GM21367 (cell line): Measurements from ENCODE around the gene CCND1.
A peak's percentile ranks its signal among the peaks of the same experiment; 100 is the strongest.

ENCODE experiments used
- ATAC-seq: cut with Tn5 transposase; IDR thresholded peaks from one replicate; pipeline ENCODE4 v1.9.1; 2021; ENCODE audit not compliant: unreplicated experiment

The CCND1 gene

DNA sequence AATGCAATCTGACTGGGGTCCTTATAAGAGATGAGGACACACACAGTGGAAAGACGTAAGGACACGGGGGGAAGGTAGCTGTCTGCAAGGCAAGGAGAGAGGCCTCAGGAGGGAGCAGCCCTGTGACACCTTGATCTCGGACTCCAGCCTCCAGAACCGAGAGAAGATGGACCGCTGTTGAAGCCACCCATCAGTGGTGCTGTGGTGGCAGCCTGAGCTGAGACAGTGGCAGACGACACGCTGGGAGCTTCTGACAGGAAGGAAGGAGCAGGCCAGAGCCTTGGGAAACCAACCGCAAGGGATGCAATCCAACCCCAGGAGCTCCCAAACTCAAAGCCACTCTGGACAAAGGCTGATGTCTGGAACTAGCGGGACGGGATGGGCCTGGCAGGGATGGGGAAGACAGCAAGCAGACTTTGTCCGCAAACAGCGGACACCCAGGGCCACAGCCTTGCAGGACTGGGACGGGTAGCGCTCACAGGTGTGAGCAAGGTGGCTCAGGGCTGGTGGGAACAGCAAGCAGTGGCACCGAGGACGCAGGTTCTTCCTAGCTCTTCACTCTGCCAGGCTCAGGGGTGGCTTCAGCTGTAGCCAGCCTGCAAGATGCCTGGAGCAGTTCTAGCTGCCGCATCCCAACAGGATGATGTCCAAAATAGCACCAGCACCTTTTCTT lies 23.3 kb downstream of the CCND1 start:
- ATAC-seq, result no peak

DNA sequence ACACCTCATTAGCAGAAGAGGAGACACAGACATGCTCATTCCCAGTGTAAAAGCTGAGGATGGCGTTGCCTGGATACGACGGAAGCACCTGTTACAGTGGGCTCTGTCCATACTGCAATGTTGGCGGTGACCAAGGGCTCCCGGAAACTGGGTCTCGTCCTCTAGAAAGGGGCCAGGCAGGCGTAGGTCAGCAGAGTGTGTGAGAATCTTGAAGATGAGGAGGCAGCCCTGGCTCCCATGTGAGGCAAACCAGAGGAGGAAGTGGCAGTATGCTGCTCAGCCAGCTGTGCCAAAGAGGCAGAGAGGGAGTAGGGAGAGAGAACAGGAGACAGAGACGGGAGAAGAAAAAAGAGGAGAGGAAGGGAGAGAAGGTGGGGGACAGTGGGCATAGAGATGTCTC lies 23.9 kb downstream of the CCND1 start:
- ATAC-seq, result no peak

DNA sequence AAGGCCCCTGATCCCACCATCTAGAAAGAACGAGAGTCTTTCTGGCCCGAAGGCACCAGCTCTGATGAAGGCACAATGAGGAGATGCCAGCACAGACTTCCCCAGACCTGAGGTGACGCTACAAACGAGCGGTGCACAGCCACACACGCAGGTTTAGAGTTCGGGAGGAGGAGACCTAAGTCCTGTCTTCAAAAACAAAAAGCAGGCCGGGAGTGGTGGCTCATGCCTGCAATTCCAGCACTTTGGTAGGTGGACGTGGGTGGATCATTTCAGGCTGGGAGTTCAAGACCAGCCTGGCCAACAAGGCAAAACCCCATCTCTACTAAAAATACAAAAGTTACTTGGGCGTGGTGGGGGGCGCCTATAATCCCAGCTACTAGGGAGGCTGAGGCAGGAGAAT lies 24.7 kb downstream of the CCND1 start:
- no peak for ATAC-seq

DNA sequence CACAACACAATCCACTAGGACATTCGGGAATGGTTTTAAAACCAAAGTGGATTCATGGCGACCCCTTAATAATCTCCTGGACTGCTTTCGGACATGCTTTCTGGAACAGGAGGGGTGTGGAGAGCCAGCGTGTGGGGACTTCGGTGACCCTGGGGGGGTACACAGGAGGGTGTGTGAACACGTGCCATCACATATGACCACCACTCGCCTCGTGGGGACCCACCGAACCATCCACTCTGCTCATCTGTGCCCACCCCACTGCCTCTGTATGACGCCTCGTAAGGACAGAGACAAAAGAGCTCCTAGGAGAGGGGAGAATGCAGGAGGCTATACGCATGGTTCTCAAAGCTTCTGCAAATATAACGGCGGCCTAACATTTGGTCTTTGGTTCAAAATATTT lies 25.3 kb downstream of the CCND1 start:
- no peak for ATAC-seq

DNA sequence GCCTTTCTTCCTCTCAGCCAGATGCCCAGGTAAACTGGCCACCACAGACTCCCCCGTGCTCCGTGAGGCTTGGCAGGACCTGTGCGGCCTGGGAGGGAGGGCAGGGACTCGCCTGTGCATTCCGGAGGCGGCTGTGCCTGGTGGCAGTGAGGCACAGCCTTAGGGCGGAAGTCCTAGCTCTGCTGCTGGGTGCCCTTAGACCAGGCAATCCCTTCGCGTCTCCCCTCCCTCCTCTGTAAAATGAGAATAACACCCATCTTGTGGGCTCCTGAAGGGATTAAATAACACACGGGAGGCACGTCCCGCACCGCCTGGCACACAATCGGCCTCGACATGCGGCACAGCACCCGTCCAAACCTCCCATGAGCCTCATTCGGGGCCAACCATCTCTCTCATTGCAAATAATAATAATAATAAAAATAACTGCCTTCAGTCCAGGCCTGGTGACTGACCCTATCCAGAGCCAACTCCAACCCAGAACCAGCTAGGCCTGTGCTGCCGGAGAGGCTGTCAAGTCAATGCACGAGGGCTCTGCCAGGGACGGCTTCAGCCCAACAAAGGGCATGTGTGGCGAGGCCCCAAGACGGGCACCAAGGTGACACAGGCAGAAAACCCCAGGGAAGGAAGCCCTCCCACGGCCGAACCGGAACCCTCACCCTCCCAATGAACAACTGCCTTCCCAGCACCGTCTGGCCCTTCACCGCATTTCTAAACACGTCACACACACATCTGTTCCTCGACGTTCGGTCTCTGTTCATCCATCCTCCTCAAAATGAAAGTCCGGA lies 26.0 kb downstream of the CCND1 start:
- ATAC-seq, result no peak

DNA sequence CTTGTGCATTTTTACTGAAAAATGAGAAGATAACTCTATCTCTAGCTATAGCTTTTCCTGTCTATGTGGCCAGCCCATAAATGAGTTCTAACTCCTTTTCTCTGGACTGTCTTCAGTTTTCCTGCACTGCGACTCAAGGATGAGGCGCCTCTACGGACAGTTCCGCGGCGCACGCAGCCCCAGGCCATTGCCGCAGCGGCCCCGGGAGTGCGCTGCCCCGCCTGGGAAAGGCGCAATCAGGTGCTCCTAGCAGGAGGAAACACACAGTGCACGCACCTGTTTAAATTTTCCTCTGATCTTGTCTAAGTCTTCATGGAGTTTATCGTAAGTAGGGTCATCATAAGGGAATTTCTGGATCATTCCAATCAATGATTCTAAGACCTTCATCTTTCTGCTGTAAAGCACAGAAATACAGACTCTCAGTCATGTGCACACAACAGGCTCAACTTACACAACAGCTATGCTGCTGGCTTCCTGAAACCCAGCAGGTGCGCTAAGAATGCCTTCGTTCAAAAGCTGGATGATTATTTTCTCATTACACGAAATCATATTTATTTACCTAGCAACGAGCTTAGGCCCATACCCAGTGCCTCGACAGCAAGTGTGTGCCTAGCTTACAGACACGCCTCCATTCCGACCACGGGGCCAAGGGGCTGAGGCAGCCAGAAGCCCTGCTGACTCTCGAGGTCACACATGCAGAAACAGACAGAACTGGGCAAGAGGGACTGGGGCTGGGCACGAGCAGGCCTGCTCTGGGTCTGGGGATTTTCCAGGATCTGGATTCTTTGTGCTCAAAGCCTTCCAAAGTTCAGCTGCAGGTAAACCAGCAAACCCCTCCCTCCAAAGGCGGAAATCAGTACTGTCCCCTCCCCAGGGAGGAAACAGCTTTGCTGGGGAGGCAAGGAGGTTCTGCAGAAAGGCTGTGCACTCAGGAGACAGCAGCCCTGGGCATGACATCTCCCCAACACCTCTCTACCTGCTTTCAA lies 27.0 kb downstream of the CCND1 start:
- ATAC-seq, result no peak

DNA sequence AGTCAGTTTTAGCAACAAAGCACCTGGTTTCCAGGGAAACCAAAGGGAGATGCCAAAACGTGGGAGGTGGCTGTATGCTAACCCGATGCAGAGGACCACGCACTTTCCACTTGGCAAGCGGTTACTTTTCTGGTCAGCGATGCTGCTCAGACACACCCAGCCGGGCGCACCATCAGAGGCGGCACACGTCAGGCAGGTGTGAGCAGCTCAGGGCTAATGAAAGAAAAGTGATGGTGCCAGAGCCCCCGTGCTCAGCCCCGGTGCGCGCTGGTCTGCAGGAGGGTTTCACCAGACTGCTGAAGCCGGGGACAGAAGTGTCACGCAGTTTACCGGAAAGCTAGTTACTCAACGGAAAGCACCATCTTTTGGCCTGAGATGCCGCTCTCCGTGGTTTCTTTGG lies 28.5 kb downstream of the CCND1 start:
- no peak for ATAC-seq

DNA sequence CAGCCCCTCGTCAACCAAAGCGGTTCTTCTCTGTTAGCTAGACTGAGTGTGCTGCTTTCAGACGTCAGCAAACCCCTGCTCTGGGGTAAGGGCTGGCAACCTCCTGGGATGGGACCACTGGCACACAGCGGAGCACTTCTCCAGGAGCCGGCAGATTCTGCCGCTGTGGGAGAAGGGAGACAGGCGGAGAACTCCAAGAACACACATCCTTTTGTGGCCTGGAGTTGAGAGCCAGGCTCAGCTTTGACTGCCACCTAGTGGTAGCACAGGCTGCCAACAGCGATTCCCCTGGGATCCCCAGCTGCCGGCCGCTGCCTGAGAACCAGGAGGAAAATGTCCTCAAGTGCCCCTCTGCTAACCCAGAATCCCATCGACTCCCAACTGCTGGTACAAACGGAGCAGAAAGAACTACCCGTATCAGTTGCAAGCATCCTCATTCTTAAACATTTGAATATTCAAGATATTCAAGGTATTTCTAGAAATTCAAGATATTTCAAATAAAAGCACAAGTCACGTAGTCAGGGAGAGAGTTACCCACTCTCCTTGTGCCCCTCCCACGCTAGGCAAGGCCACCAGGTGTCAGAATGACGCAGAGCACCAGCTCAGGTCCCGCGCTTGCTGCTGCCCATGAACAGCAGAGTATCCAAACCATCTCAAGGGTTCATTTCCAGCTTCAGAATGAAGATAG lies 29.3 kb downstream of the CCND1 start:
- no peak for ATAC-seq

DNA sequence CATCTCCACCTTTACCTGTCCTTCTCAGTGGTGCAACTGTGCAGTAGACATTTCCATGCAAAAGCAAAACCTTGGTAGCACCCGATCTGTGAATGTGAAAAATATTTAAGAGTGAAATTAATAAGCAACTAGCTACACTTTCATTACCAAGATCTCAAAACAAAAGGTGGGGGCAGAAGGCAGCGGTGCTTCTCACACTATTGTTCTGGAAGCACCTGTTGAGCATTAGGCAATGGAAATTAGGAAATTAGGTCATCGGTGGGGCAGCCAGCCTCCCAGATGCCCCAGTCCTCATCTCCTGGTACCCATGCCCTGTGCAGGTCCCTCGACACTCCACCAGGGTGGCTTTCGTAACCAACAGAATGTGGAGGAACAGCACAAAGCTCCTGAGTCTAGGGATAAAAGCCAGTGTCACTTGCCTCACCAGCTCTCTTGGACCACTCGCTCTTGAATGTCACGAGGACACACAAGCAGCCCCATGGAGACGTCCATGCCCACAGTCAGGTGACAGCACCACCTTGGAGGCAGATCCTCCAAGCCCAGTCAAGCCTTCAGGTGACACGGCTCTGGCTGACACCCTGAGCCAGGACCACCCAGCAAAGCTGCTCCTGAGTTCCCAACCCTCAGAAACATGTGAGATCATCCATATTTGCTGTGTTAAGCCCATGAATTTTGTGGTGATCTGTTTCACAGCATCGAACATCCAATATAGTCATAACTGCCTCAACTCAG lies 30.9 kb downstream of the CCND1 start:
- no peak for ATAC-seq

DNA sequence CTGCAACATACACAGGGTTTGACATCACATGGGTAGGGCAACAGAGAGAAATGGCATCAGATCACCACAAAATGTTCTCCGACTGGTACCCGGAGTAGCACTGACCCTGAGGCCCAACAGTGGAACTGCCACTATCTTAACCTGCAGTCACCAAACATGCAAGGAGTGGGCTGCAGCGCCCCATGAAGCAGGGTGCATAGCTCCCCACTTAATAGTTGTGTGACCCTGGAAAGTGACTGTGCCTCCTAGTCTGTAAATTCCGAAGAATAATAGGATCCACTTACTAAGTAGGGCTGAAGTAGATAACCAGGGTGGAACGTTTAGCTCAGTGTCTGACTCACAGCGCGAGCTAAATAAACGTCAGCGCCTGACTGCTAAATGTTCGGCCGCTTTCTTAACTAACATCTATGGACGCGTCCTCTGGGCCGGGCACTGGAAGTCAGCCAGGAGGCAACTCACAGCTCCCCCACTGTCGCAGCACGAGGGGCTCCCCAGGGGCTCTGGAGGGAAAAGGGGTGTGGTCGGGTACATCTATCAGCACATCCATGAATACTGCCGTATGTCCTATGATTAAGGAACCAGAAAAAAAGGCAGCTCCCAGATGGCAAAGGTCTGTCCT lies 33.4 kb downstream of the CCND1 start:
- no peak for ATAC-seq

DNA sequence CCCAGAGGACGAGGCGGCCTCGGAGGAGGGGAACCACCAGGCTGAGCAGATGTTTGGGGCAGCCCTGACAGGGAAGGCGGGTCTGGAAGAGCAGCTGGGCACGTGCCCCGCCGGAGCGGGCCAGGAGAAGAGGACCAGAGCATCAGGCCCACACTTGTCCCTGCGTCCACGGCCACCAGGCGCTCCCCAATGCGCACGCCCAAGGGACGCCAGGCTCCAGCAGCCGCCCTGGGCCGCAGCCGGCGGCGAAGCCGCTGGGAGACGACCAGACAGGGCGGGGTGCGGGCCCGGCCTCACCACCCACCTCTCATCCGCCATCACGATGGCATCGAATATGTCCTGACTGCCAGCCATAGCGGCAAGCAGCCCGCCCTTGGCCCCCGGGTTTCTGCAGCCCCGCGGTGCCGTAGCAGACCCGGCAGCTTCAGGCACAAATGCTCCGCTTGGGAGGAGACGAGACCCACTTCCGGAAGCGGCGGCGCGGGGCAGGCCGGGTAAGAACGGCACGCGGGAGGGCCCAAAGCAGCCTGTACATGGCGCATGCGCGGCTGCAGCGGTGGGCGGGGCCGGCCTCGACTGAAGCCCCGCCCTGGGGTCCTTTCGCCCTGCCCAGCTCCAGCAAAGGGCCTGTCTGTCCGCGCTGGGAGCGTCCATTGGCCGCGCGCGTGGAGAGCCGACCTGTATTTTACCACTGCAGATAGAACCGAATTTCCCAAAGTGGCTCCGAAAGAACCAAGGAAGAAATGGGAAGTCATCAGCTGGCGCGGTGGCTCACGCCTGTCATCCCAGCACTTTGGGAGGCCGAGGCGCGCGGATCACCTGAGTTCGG lies 34.1 kb downstream of the CCND1 start, which contains the start of gene LTO1:
LTO1 (minus strand) TSS at position 468 of the 829 bp plus-strand sequence; CDS start at position 354, 114 bp downstream.
- ATAC-seq, result peak; percentile 68

DNA sequence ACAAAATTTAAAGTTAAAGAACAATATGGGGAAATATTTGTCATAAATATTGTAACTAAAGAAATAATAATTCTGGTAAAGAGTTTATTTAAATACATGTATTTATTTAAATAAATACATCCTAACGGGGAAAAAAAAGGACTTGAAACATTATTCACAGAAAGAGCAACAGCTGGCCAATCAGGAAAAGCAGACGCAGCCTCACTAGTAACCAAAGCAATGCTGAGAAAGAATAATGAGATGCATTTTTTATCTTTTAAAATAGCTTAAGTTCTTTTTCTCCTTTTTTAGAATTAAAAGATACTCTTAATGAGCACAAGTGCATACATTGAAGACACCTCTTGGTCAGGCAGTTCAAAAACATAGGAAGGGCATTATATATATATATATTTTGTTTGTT lies 36.8 kb downstream of the CCND1 start:
- ATAC-seq, result no peak

DNA sequence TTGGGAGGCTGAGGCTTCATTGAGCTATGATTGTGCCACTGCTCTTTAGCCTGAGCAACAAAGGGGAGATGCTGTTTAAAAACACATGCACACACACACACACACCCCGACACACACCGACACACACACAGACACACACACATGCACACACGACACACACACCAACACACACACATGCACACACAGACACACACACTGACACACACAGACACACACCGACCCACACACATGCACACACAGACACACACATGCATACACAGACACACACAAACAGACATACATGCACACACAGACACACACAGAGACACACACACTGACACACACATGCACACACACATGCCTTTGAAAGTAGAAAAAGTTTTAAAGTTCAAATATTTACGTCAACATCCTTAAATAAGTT lies 39.7 kb downstream of the CCND1 start:
- ATAC-seq, result no peak

DNA sequence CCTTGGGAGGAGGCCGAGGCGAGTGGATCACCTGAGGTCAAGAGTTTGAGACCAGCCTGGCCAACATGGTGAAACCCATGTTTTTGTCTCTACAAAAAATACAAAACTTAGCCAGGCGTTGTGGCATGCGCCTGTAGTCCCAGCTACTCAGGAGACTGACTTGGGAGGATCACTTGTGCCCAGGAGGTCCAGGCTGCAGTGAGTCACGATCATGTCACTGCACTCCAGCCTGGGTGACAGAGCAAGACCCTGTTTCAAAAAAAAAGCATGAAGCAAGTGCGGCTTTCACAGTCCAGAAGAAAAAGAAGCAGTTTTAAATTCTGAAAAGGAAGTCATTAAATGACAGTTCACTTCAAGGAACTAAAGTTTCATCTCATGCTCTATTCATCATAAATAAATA lies 41.3 kb downstream of the CCND1 start:
- ATAC-seq, result no peak

DNA sequence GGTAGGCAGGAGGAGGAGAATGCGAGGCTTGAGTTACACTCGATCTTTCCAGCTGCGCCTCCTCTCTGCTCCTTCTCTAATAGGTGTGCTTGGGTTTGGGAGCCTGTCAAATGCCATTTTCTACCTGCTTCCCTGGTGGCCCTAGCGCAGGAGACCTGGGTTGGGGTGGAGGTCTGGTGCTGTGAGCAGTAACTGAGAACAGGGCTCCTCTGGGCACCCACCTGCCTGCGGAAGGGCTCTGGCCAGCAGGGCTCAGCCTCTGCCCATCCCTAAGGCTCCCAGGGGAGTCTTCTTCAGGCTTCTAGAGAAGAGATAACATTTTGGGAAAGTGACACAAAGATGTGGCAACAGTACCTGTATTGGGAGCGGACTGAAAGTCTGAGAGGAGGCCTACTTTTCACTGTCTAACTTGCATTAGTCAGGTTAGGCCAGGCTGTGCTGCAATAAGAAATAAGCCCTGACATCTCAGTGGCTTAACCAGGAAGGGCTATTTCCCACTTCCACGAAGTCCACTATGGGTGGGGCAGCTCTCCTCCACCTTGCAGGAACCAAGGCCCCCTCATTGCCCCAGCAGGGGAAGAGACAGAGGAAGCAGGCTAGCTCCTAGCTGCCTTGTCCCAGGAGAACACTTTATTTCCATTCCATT lies 41.8 kb downstream of the CCND1 start:
- ATAC-seq, result no peak

DNA sequence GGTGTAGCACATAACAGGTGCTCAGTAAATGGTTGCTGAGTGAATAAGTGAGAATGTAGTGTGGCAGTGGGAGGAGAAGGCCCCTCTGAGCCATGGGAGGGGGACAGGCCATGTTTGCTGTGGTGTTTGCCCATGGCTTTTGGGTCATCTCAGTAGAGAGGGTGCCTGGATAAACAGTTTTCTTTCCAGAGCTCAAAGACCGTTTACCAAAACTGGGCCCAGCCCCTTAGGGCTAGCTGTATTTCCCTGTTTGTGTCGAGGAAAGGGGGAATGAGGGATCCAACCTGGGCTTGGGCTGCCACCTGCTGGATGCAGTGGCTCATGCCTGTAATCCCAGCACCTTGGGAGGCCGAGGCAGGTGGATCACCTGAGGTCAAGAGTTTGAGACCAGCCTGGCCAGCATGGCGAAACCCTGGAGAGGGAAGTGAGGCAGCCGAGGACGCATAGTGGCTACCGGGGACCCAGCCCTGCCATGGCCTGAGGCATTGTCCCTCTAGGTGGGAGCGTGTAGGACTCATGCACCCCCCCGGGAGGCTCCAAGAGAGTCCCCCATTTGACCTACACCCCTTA lies 42.9 kb downstream of the CCND1 start:
- no peak for ATAC-seq

DNA sequence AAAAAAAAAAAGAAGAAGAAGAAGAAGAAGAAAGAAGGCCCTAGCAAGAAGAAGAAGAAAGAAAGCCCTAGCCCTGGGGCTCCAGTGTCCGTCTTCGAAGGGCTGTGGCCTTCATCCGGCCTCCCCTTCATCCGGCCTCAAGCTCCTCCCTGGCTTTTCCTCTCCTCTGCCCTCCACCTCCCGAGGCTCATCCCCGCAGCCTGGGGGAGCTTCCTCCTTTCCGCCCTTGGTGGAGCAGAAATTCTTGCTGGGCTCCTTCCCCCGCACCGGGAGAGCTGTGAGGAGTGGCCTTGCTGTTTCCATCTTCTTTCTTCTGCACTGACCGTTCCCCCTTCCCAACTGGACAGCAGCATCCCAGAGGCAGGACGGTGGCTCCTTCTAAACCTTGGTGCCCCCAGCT lies 43.7 kb downstream of the CCND1 start:
- no peak for ATAC-seq

DNA sequence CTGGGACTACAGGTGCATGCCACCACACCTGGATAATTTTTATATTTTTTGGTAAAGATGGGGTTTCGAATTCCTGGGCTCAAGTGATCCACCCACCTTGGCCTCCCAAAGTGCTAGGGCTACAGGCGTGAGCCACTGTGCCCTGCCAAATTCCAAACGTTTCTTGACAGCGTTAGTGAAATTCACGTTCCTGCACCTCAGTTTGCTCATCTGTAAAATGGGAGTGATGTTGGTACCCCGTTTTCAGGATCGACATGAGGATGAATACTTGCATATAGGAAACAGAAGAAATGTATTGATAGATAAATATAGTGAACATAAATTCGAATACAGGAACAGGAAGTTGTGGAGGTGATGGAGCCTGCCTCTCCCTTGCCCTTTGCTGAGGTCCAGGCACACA lies 44.4 kb downstream of the CCND1 start:
- ATAC-seq, result no peak
